AG09309 (cell line): ENCODE data around the gene AADACL4.
"Not testable (repeated sequence)": the region's sequence is repeated elsewhere in the genome, so short reads cannot be mapped to it uniquely, and the experiment has no call there.

Source experiments
- DNase-seq: peaks from one replicate; pipeline ENCODE4 v3.0.0-alpha.2; 2010; ENCODE audit warnings: low read depth
- H3K4me3 ChIP-seq: 2 replicates; pipeline ENCODE4 v1.5.1; 2011; ENCODE audit warnings: mild to moderate bottlenecking, low read depth, low read length, moderate library complexity; ENCODE audit not compliant: control insufficient read depth
- CTCF ChIP-seq: IDR thresholded peaks from 2 replicates; pipeline ENCODE4 v1.5.1; 2011; ENCODE audit warnings: mild to moderate bottlenecking, low read depth, low read length, inconsistent platforms; ENCODE audit not compliant: insufficient read depth, control insufficient read depth; ENCODE audit errors: missing control alignments

AADACL4 gene

GRCh38 chr1:12708396-12709090 is 64.7 kb downstream of the AADACL4 start:
- DNase-seq, result no peak
- H3K4me3 ChIP-seq, result no peak overlapping the region
- no peak for TF ChIP-seq CTCF

GRCh38 chr1:12709091-12709491 is 65.2 kb downstream of the AADACL4 start:
- no peak for TF ChIP-seq CTCF
- no peak overlapping the region for H3K4me3 ChIP-seq
- no peak for DNase-seq

- no peak overlapping the region for H3K4me3 ChIP-seq
- no peak for DNase-seq
- TF ChIP-seq CTCF, result no peak
Measured at GRCh38 chr1:12709696-12710095, 65.8 kb downstream of the AADACL4 start.

- no peak for DNase-seq
- TF ChIP-seq CTCF, result no peak
- no peak overlapping the region for H3K4me3 ChIP-seq
Measured at GRCh38 chr1:12711536-12711935, 67.7 kb downstream of the AADACL4 start.

- no peak overlapping the region for H3K4me3 ChIP-seq
- no peak for DNase-seq
- no peak for TF ChIP-seq CTCF
Measured at GRCh38 chr1:12712076-12712475, 68.2 kb downstream of the AADACL4 start.

GRCh38 chr1:12712929-12713328 is 69.0 kb downstream of the AADACL4 start:
- no peak for DNase-seq
- H3K4me3 ChIP-seq, result no peak overlapping the region
- no peak for TF ChIP-seq CTCF

GRCh38 chr1:12713651-12714050 is 69.8 kb downstream of the AADACL4 start:
- H3K4me3 ChIP-seq, DNase-seq: not testable (repeated sequence)
